NCI-H1694 treated with DMSO at 0.1 percent for 48 hours (cell line): ENCODE results near the gene RNF208.

Experiments
- DNase-seq: peaks from one replicate; lab custom pipeline; 2025; lab: John Stamatoyannopoulos, UW

Gene RNF208

GRCh38 chr9:137191691-137192447 lies 30.2 kb downstream of the RNF208 start:
- DNase-seq, result no peak

GRCh38 chr9:137191245-137191644 lies 30.8 kb downstream of the RNF208 start:
- no peak for DNase-seq

DNA sequence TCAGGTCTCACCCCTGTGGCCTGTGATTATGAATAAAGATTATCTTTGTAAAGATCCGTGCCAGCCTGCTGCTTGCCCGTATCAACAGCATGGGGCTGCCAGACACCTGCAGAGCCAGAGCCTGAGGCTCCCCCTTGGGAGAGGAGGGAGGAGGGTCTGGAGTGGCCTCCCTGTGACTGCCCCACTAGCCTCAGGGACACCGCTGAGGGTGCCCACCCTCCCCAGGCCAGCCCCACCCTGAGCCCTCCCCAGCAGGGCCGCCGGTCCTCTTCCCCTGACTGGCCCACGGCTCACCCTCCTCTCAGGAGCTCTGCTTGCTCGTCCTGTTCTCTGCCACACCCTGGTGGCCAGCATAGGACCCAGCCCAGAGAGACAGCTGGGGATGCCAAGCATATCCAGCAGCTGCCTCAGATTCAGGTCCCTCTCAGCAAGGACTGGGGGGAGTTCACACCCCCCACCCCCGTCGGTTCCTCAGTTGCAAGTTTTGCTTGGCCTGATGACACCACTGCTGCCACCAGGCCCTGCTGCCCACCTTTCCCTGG lies 31.7 kb downstream of the RNF208 start:
- DNase-seq, result no peak

- no peak for DNase-seq
These were observed 32.4 kb downstream of the RNF208 start for GRCh38 chr9:137189297-137190295.

DNA sequence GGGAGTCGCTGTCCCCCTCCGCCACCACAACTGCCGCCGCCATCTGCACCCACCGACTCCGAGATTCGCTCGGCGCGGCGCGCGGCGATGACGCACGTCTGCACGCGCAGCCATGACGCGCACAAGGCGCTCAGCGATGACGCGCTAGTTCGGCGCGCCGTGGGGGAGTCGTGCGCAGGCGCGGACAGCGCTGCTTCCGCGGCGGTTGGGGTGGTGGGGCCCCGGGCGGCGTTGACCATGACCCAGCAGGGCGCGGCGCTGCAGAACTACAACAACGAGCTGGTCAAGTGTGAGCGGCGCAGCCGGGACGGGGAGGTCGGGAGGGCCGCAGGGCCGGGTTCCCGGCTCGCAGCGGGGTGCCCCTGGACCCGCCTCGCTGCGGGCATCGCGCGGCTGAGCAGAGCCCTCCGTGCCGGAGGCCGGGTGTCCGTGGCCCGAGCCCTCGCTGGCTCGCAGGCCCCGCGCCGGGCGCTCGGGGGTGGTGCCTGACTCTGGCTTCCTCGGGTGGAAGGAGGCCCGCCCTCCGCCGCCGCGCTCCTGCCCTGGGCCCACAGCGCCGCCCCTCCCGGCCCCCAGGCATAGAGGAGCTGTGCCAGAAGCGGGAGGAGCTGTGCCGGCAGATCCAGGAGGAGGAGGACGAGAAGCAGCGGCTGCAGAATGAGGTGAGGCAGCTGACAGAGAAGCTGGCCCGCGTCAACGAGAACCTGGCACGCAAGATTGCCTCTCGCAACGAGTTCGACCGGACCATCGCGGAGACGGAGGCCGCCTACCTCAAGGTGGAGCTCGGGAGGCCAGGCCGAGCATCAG lies 33.3 kb downstream of the RNF208 start, which contains the start of the genes ANAPC2 and SSNA1:
Gene ANAPC2, minus strand, starts transcription at position 71 of the 807 bp plus-strand sequence. Its CDS starts 28 bp downstream, at position 43.
Gene SSNA1, plus strand, starts transcription at position 187 of the 807 bp plus-strand sequence. Its CDS starts 51 bp downstream, at position 238.
- peak; percentile 24 for DNase-seq

- no peak for DNase-seq
These were observed 34.0 kb downstream of the RNF208 start for GRCh38 chr9:137188086-137188489.

DNA sequence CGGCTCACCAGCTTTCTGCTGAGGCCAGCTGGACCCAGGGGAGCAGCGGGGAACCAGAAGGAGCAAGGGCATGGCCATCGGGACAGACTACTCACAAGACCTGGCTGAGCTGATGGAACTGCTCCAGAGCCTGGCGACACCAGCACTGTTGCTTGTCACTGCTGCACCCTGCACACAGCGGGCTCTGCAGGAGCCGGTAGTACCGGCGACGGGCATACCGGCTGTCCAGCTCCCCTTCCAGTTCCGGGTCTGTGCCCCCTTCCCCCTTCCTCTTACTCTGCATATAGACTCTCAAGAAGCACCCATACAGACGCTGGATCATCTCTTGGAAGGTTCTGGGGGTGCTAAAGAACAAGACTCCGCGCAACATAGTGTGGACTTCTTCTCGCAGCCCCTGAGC lies 34.7 kb downstream of the RNF208 start:
- DNase-seq, result no peak

GRCh38 chr9:137186385-137186784 lies 35.7 kb downstream of the RNF208 start:
- no peak for DNase-seq

DNA sequence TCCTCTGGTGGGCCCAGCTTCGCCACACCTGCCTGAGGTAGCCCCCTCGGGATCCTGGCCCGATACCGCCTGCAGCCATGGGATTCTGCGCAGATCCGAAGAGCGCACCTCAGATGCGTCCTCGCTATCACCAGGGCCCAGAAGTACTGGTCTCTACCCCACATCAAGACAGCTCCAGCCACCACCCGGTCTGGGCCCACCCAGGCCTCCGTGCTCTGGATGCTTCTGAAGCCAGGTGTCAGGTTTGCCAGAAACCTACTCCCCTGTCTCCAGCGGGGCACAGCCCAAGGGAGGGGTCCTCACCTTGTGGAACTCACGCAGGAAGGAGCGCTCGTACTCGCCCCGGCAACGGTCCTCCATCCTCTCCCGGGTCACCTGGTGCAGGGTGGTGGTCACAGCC lies 36.1 kb downstream of the RNF208 start:
- DNase-seq, result no peak

DNA sequence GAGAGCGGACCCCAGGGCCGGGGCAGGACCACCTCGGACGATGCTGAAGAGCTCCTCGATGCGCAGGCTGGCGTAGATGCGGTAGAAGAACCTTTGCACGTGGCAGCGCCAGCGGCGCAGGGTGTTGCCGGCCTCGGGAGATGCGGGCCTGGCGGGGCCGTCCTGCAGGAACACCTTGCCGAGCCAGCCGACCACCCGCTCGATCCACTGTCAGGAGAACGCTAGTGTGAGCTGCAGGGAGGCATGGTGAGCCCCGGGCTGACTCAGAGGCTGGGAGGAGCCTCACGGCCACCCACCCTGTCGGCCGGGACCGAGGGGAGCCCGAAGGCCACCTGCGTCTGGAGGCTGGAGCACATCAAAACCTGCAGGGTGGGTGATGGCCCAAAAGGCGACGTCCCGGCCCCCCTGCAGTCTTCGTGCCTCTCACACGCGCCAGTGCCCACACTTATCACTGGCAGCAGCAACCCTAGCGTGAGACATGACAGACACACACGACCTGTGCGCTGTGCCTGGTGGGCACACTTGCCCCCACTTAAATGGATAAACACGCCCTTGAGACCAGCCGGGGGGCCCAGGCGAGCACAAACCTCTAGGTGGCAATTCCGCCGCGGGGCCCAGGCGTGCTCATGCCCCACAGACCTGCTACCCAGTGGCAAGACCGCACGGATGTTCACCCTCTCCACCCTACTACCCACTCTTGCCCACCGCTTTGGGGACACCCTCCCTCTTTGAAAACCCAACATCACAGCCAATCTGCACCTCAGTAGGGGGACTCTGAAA lies 37.0 kb downstream of the RNF208 start:
- DNase-seq, result no peak

- DNase-seq, result no peak
These were observed 38.0 kb downstream of the RNF208 start for GRCh38 chr9:137183980-137184595.

DNA sequence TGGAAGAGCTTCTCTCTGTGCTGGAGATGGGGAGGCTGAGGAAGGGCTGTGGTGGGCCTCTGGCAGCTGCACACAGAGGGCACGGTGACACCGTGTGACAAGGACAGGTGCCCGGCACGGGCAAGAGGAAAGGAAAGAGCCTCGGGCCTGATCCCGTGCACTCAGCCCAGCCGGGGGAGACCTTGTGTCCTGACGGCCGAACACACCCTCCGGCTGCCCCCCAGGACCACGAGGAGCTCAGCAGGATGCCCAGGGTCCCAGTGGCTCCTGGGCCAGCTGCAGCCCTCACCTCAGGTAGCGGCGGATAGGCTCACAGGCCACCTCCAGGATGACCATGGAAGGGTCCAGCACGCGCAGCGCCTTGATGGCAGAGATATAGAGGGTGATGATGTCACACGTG lies 39.2 kb downstream of the RNF208 start:
- no peak for DNase-seq

DNA sequence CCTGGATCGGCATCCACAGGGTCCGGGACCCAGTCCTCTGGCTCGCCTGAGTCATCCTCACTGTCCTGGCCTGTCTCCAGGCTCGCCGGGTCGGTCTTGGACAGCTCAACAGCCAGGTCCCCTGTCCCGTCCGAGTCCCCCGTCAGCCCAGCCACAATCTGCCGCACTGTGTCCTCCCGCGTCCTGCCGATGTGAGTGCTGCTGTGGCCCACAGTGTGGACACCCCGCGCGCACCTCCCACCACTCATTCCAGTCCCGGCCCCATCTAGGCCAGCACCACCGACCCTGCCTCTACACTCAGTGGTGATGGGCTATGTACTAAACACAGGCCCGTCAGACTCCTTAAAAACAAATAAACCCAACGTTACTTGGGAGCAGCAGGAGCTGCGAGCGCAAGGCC lies 40.4 kb downstream of the RNF208 start:
- DNase-seq, result no peak

DNA sequence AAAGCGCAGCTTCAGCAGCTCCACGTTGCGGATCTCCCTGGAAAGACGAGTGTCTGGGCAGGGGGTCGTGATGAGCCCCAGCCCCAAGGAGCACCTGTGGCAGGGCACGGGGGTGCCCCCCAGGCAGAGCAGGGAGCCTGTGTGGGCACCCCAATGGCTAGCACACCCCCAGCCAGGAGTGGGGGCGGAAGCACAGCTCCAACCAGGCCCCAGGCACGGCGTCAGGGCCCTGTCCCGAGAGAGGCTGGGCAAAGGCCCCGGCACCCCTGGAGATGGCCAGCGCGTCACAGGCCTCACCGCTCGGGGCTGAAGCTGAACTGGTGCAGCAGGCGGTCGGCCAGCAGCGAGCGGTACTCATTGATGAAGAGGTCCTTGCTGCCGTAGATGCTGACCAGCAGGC lies 41.5 kb downstream of the RNF208 start:
- no peak for DNase-seq

GRCh38 chr9:137179761-137180160 lies 42.3 kb downstream of the RNF208 start:
- DNase-seq, result no peak

GRCh38 chr9:137178939-137179630 lies 43.0 kb downstream of the RNF208 start:
- DNase-seq, result no peak

DNA sequence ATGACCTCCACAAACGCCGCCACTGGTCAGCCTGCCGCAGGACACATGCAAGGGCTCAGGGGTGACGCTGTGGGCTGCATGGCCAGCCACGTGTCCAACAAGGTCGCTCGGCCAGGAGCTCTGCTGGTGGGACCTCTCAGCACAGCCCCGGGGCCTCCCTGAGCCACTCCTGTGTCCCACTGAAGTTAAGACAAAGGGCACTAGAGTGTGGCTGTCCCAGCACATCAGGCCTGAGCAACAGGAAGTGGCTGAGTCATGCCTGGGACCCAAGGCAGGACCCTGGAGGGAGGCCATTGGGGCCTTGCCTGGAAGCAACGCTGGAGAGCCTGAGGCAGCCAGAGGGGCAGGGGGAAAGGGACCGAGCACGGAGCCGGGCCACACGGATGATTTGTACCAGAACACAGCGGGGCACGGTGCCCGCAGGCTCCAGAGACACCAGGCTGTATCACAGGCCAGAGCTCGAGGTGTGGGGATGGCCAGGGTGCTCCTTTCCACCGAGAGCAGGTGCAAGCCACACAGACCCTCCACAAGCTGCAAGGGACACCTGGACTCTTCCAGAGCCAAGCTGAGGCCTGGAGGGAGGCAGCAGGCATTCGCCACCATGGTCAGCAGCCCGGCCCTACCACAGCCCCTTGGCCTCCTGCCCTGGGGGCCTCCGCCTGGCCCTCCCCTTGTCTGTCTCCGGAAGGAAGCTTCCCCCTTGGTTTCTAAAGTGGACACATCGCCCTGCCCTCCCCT lies 43.7 kb downstream of the RNF208 start:
- no peak for DNase-seq

- DNase-seq, result peak; percentile 19
These were observed 45.5 kb downstream of the RNF208 start for GRCh38 chr9:137176302-137177182.
